Measurements from ENCODE around the gene BOLL. TPM values are rescaled to one million over a fixed set of nuclear protein-coding genes. Genes with fewer than 3 reads are reported as not detected.
"Not testable (repeated sequence)": the region's sequence is repeated elsewhere in the genome, so short reads cannot be mapped to it uniquely, and the experiment has no call there.

BOLL gene
- total RNA-seq, 1 experiment from 2014 or later = not detected

GRCh38 chr2:197759625-197760292 lies 25.4 kb downstream of the BOLL start:
- intact Hi-C loops (cut with micrococcal nuclease) = no loop called here

GRCh38 chr2:197759013-197759412 lies 26.1 kb downstream of the BOLL start:
- H3K4me3 Mint-ChIP-seq (ENCODE audit: unreplicated experiment) = no peak overlapping the region
- no peaks in the 10 kb centered on the region for H3K9me3 Mint-ChIP-seq (ENCODE audit: unreplicated experiment)
- H3K4me1 Mint-ChIP-seq (ENCODE audit: insufficient read depth, unreplicated experiment) = no peaks in the 10 kb centered on the region
- peaks cover 16% of the 10 kb centered on the region for H3K27me3 Mint-ChIP-seq (ENCODE audit: insufficient read depth, unreplicated experiment)
- no peak overlapping the region for H3K27ac Mint-ChIP-seq (ENCODE audit: low read depth, unreplicated experiment)
- intact Hi-C loops (cut with micrococcal nuclease) = no loop called here
- no TSS peak for BruUV-seq (replicated peaks)
- no peaks in the 10 kb centered on the region for H3K36me3 Mint-ChIP-seq (ENCODE audit: insufficient read depth, unreplicated experiment)
- TF ChIP-seq CTCF (IDR thresholded peaks at IDR 0.05; ENCODE audit: unreplicated experiment) = no peak
- ChIA-PET POLR2A (interaction anchor here (0.6 kb wide), 1 partner anchor 53 kb away, joined by 3 read pairs; no protein-coding TSS in a partner anchor), CTCF (interaction anchor here (0.6 kb wide), 1 partner anchor 10 kb away, joined by 3 read pairs; no protein-coding TSS in a partner anchor)
- DNase-seq (ENCODE audit: unreplicated experiment) = no peak

More at GRCh38 chr2:197759625-197760292, 25.4 kb downstream of the BOLL start:
- Mint-ChIP-seq H3K4me3 (ENCODE audit: unreplicated experiment) (no peak overlapping the region), H3K4me1 (ENCODE audit: insufficient read depth, unreplicated experiment) (no peaks in the 10 kb centered on the region), H3K27ac (ENCODE audit: low read depth, unreplicated experiment) (no peak overlapping the region), H3K9me3 (ENCODE audit: unreplicated experiment) (no peaks in the 10 kb centered on the region), H3K36me3 (ENCODE audit: insufficient read depth, unreplicated experiment) (no peaks in the 10 kb centered on the region), H3K27me3 (ENCODE audit: insufficient read depth, unreplicated experiment) (peaks cover 13% of the 10 kb centered on the region)
- no peak for DNase-seq (ENCODE audit: unreplicated experiment)
- CTCF ChIA-PET = interaction anchor here (0.6 to 0.8 kb wide), 2 partner anchors 11 to 52 kb away, joined by 3 read pairs; no protein-coding TSS in a partner anchor
- BruUV-seq (replicated peaks) = no TSS peak
- no peak for TF ChIP-seq CTCF (IDR thresholded peaks at IDR 0.05; ENCODE audit: unreplicated experiment)
- POLR2A ChIA-PET = interaction anchor here (0.6 kb wide), 1 partner anchor 53 kb away, joined by 3 read pairs; no protein-coding TSS in a partner anchor

- H3K4me1 Mint-ChIP-seq (ENCODE audit: insufficient read depth, unreplicated experiment) = no peaks in the 10 kb centered on the region
- H3K36me3 Mint-ChIP-seq (ENCODE audit: insufficient read depth, unreplicated experiment) = no peaks in the 10 kb centered on the region
- H3K9me3 Mint-ChIP-seq (ENCODE audit: unreplicated experiment) = no peaks in the 10 kb centered on the region
- no peak overlapping the region for H3K4me3 Mint-ChIP-seq (ENCODE audit: unreplicated experiment)
- CTCF ChIA-PET = no interaction called here
- TF ChIP-seq CTCF (IDR thresholded peaks at IDR 0.05; ENCODE audit: unreplicated experiment) = no peak
- DNase-seq (ENCODE audit: unreplicated experiment) = no peak
- POLR2A ChIA-PET = no interaction called here
- intact Hi-C loops (cut with micrococcal nuclease) = no loop called here
- H3K27ac Mint-ChIP-seq (ENCODE audit: low read depth, unreplicated experiment) = no peak overlapping the region
- no peaks in the 10 kb centered on the region for H3K27me3 Mint-ChIP-seq (ENCODE audit: insufficient read depth, unreplicated experiment)
- no TSS peak for BruUV-seq (replicated peaks)
Measured at GRCh38 chr2:197740200-197740599, 44.9 kb downstream of the BOLL start.

DNA sequence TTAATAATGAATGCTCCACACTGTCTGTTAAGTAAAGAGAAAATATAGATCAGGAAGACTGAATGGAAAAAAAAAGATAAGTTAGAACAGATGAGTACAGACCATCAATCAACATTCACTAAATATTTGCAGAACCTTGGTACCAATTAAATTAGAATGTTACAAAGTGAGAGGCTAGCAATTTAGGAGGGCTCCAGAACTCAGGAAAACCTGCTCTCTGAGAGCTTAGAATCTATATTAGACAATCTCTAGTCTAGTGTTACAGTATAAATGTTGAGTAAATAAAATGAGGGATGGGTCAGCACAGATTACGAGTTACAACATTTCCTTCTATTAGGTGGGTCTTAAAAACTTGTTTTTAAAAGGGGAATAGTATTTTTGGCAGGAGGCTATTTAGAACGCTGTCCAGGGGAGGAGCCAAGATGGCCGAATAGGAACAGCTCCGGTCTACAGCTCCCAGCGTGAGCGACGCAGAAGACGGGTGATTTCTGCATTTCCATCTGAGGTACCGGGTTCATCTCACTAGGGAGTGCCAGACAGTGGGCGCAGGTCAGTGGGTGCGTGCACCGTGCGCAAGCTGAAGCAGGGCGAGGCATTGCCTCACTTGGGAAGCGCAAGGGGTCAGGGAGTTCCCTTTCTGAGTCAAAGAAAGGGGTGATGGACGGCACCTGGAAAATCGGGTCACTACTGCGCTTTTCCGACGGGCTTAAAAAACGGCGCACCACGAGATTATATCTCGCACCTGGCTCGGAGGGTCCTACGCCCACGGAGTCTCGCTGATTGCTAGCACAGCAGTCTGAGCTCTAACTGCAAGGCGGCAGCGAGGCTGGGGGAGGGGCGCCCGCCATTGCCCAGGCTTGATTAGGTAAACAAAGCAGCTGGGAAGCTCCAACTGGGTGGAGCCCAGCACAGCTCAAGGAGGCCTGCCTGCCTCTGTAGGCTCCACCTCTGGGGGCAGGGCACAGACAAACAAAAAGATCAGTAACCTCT lies 56.3 kb downstream of the BOLL start:
- H3K4me3 Mint-ChIP-seq (ENCODE audit: unreplicated experiment); H3K27me3 Mint-ChIP-seq (ENCODE audit: insufficient read depth, unreplicated experiment); H3K36me3 Mint-ChIP-seq (ENCODE audit: insufficient read depth, unreplicated experiment); H3K27ac Mint-ChIP-seq (ENCODE audit: low read depth, unreplicated experiment); BruUV-seq (replicated peaks); POLR2A ChIA-PET; intact Hi-C loops (cut with micrococcal nuclease); H3K9me3 Mint-ChIP-seq (ENCODE audit: unreplicated experiment); DNase-seq (ENCODE audit: unreplicated experiment); H3K4me1 Mint-ChIP-seq (ENCODE audit: insufficient read depth, unreplicated experiment): not testable (repeated sequence)
- CTCF ChIA-PET = interaction anchor here (0.5 to 0.7 kb wide), 2 partner anchors 204 to 583 kb away, joined by 3 to 4 read pairs; no protein-coding TSS in a partner anchor

Data from MCF 10A (cell line).